ENCODE measurements around the gene BANP. TPM values are rescaled to one million over a fixed set of nuclear protein-coding genes. Genes with fewer than 3 reads are reported as not detected.
"Not testable (repeated sequence)": the region's sequence is repeated elsewhere in the genome, so short reads cannot be mapped to it uniquely, and the experiment has no call there.

The BANP gene
- total RNA-seq, 1 experiment from 2014 or later, result 49.6 TPM

DNA sequence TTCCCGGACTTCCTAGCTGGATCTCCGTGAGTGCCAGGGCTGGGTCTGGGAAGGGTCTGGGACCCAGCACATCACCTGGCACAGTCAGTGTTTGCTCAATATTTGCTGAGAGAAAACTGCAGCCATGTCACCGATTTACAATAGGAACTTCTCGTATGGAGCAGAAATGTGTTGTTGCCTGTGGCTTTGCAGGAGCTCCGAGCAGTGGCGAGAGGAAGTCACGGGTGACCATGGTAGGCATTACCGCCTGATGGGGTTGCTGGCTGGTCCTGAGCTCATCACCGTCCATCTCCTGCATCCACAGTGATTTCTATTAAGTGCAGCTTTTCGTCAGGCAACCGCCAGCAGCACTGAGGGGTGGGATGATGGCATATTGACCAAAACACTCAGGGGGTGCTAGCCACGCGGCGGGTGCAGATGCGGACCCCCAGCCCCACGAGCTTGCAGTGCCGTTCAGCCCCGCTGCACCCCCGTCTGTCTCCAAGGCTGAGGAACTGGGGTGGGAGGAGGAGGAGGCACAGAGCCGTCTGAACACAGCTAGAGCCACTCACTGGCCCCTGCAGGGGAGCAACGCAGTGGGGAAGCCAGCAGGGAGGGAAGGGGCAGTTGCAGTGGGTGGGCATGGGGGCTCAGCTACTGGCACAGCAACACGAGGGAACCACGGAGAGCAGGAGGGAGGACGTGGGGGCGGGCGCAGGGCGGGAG, 37.1 kb upstream of the BANP start:
- H3K9me3 Mint-ChIP-seq (ENCODE audit: low read depth, unreplicated experiment); H3K4me1 Mint-ChIP-seq (ENCODE audit: low read depth, unreplicated experiment); BruUV-seq (replicated peaks); H3K4me3 Mint-ChIP-seq (ENCODE audit: low read depth, unreplicated experiment); H3K36me3 Mint-ChIP-seq (ENCODE audit: insufficient read depth, unreplicated experiment); DNase-seq; CTCF ChIA-PET; intact Hi-C loops (cut with micrococcal nuclease; ENCODE audit: unreplicated experiment); H3K27ac Mint-ChIP-seq (ENCODE audit: unreplicated experiment): not testable (repeated sequence)
- peaks cover 74% of the 10 kb centered on the region for H3K27me3 Mint-ChIP-seq (ENCODE audit: unreplicated experiment)

DNA sequence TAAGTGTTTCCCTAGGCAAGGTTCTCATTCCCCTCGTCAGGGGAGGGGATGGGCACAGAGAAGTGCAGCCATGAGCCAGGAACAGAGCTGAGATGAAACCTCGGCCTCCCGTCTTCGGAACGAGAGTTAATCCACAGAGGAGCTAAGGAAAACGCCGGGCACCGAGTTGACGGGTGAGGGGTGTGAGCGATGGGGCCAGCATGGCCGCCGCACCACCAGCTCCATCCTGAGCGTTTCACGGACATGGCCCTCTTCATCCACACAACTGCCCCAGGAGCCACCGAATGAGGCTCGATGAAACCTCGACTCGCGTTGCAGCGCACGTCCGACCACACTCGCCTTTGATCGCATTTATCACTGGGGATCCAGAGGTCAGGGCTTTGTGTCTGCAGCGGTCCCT, 36.4 kb upstream of the BANP start:
- CTCF ChIA-PET, result no interaction called here
- intact Hi-C loops (cut with micrococcal nuclease; ENCODE audit: unreplicated experiment), result no loop called here
- Mint-ChIP-seq H3K9me3 (ENCODE audit: low read depth, unreplicated experiment) (no peaks in the 10 kb centered on the region), H3K36me3 (ENCODE audit: insufficient read depth, unreplicated experiment) (peaks cover 4% of the 10 kb centered on the region), H3K27me3 (ENCODE audit: unreplicated experiment) (peaks cover 76% of the 10 kb centered on the region), H3K4me1 (ENCODE audit: low read depth, unreplicated experiment) (peaks cover under 1% of the 10 kb centered on the region), H3K27ac (ENCODE audit: unreplicated experiment) (no peak overlapping the region), H3K4me3 (ENCODE audit: low read depth, unreplicated experiment) (no peak overlapping the region)
- TF ChIP-seq, protein P1, sequence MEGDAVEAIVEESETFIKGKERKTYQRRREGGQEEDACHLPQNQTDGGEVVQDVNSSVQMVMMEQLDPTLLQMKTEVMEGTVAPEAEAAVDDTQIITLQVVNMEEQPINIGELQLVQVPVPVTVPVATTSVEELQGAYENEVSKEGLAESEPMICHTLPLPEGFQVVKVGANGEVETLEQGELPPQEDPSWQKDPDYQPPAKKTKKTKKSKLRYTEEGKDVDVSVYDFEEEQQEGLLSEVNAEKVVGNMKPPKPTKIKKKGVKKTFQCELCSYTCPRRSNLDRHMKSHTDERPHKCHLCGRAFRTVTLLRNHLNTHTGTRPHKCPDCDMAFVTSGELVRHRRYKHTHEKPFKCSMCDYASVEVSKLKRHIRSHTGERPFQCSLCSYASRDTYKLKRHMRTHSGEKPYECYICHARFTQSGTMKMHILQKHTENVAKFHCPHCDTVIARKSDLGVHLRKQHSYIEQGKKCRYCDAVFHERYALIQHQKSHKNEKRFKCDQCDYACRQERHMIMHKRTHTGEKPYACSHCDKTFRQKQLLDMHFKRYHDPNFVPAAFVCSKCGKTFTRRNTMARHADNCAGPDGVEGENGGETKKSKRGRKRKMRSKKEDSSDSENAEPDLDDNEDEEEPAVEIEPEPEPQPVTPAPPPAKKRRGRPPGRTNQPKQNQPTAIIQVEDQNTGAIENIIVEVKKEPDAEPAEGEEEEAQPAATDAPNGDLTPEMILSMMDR (IDR thresholded peaks at IDR 0.05; ENCODE audit: unreplicated experiment), result no peak
- no peak for DNase-seq
- BruUV-seq (replicated peaks), result no TSS peak

DNA sequence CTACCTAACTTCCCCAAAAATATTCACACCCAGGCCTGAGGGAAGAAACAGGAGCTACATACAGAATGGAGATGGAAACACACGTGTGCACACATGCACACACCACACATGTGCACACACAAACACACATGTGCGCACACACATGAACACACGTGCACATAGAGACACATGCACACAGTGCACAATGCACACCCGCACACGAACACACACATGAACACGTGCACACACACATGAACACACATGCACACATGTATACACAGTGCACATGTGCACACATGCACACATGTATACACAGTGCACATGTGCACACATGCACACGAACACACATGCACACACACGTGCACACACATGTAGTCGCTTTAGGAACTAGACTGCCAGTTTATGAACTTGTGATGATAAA, 33.7 kb upstream of the BANP start:
- CTCF ChIA-PET, result no interaction called here
- Mint-ChIP-seq H3K4me3 (ENCODE audit: low read depth, unreplicated experiment) (no peak overlapping the region), H3K27ac (ENCODE audit: unreplicated experiment) (no peak overlapping the region), H3K9me3 (ENCODE audit: low read depth, unreplicated experiment) (no peaks in the 10 kb centered on the region), H3K27me3 (ENCODE audit: unreplicated experiment) (peaks cover 68% of the 10 kb centered on the region), H3K36me3 (ENCODE audit: insufficient read depth, unreplicated experiment) (peaks cover 4% of the 10 kb centered on the region), H3K4me1 (ENCODE audit: low read depth, unreplicated experiment) (no peaks in the 10 kb centered on the region)
- intact Hi-C loops (cut with micrococcal nuclease; ENCODE audit: unreplicated experiment), result no loop called here
- no peak for DNase-seq
- TF ChIP-seq, protein P1 (IDR thresholded peaks at IDR 0.05; ENCODE audit: unreplicated experiment), result no peak
- BruUV-seq (replicated peaks), result no TSS peak

DNA sequence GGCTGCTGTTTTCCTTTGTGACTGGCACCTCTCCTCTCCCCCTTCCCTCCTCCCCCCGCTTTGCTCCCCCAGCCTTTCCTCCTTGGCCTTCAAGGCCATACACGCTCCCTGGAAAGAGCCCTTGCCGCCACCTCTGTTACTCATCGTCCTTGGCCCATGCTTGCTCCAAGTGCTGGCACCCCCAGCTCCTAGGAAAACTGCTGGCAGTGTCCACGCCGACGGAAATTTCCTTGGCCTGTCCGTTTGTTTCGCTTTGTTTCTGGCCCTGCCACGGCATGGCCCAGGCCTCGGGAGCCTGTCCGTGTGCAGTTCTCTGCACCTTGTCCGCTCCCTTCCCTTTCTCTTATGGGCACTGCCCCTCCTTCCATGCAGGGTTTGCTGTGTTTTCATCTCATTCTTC, 32.9 kb upstream of the BANP start:
- Mint-ChIP-seq H3K9me3 (ENCODE audit: low read depth, unreplicated experiment) (no peaks in the 10 kb centered on the region), H3K27me3 (ENCODE audit: unreplicated experiment) (peaks cover 60% of the 10 kb centered on the region), H3K27ac (ENCODE audit: unreplicated experiment) (no peak overlapping the region), H3K4me3 (ENCODE audit: low read depth, unreplicated experiment) (no peak overlapping the region), H3K36me3 (ENCODE audit: insufficient read depth, unreplicated experiment) (peaks cover 4% of the 10 kb centered on the region), H3K4me1 (ENCODE audit: low read depth, unreplicated experiment) (no peaks in the 10 kb centered on the region)
- DNase-seq, result no peak
- CTCF ChIA-PET, result no interaction called here
- intact Hi-C loops (cut with micrococcal nuclease; ENCODE audit: unreplicated experiment), result no loop called here
- no TSS peak for BruUV-seq (replicated peaks)
- TF ChIP-seq, protein P1 (IDR thresholded peaks at IDR 0.05; ENCODE audit: unreplicated experiment), result no peak

DNA sequence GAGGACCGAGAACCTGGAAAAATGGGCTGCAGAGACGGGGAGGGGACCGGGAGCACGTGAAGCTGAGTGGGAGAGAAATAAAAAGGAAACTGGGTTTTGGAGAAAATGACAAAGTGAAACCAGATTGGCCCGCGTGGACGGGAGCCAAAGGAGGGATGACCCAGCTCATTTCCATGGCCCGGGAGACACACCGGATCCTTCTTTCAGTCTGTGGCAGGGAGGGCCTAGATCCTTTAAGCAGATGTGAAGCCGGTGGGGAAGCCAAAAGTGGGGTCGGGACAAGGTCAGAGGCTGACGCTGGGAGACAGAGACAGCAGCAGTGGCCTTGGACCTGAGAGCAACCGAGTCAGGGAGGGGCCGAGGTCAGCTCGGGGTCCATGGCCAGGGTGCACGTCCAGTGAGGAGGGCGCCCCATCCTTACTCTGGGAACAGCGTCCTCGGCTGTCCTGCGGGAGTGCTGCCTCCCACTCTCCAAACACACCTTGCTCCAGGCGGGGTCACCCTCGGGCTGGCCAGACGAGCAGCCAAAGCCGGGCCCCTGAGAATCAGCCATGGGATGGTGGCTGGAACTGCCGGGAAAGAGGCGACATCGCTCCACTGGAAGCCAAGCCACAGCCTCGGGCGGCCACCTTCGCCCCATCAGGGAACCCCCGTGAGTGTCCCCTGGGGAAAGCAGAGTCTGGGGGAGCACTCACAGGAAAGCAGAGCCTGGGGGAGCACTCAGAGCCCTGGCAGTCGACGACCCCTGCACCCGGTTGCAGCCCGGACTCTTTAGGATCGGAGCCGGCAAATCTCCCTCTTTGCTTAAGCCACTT, 32.2 kb upstream of the BANP start:
- H3K36me3 Mint-ChIP-seq (ENCODE audit: insufficient read depth, unreplicated experiment), result peaks cover 4% of the 10 kb centered on the region
- H3K4me3 Mint-ChIP-seq (ENCODE audit: low read depth, unreplicated experiment), result no peak overlapping the region
- no TSS peak for BruUV-seq (replicated peaks)
- no peak for DNase-seq
- no peaks in the 10 kb centered on the region for H3K4me1 Mint-ChIP-seq (ENCODE audit: low read depth, unreplicated experiment)
- CTCF ChIA-PET, result no interaction called here
- no peak overlapping the region for H3K27ac Mint-ChIP-seq (ENCODE audit: unreplicated experiment)
- H3K27me3 Mint-ChIP-seq (ENCODE audit: unreplicated experiment), result peaks cover 59% of the 10 kb centered on the region
- TF ChIP-seq, protein P1 (IDR thresholded peaks at IDR 0.05; ENCODE audit: unreplicated experiment), result no peak
- intact Hi-C loops (cut with micrococcal nuclease; ENCODE audit: unreplicated experiment), result no loop called here
- H3K9me3 Mint-ChIP-seq (ENCODE audit: low read depth, unreplicated experiment), result no peaks in the 10 kb centered on the region

Measured in Calu3 (cell line).